K562 (cell line): ENCODE measurements around the gene SRP72. TPM values are rescaled to one million over a fixed set of nuclear protein-coding genes. Genes with fewer than 3 reads are reported as not detected.
A peak's percentile ranks its signal among the peaks of the same experiment; 100 is the strongest.

Experiments used
- CREB3L1 ChIP-seq: fragments of 450-650 bp; IDR thresholded peaks from 2 replicates; pipeline ENCODE4 v1.6.1; 2014; ENCODE audit warnings: low read depth, mild to moderate bottlenecking, moderate library complexity, borderline replicate concordance
- CSDE1 ChIP-seq, 2 experiments: fragments of 450-650 bp; IDR thresholded peaks; 2 replicates each; pipeline ENCODE4 v1.6.1; 2016; ENCODE audit warnings: mild to moderate bottlenecking in 1 of 2
- GABPB1 ChIP-seq: sonication (generic); formaldehyde crosslinking; IDR thresholded peaks from 2 replicates; pipeline ENCODE4 v1.8.0; 2022; ENCODE audit warnings: mild to moderate bottlenecking, missing genetic modification reagents
- HOXB6 ChIP-seq: fragments of 250-450 bp; sonication (Bioruptor Pico); IDR thresholded peaks from 2 replicates; pipeline ENCODE4 v1.5.1; 2022; ENCODE audit warnings: mild to moderate bottlenecking, borderline replicate concordance
- RERE ChIP-seq: sonication (generic); formaldehyde crosslinking; IDR thresholded peaks from 2 replicates; pipeline ENCODE4 v1.8.0; 2023; ENCODE audit warnings: missing genetic modification reagents, mild to moderate bottlenecking, borderline replicate concordance
- THRAP3 ChIP-seq: fragments of 450-650 bp; IDR thresholded peaks from 2 replicates; pipeline ENCODE4 v1.6.1; 2016; ENCODE audit warnings: mild to moderate bottlenecking, inconsistent platforms, borderline replicate concordance
- ZBTB7A ChIP-seq: IDR thresholded peaks from 2 replicates; pipeline ENCODE4 v1.6.1; 2011; ENCODE audit warnings: low read depth, mild to moderate bottlenecking, low read length, moderate library complexity, borderline replicate concordance; ENCODE audit not compliant: control insufficient read depth
- ZC3H8 ChIP-seq: fragments of 450-650 bp; IDR thresholded peaks from 2 replicates; pipeline ENCODE4 v1.6.1; 2017
- ZFP36 ChIP-seq: fragments of 150-350 bp; IDR thresholded peaks from 2 replicates; pipeline ENCODE4 v1.6.1; 2018; ENCODE audit warnings: low read length, low read depth; ENCODE audit not compliant: partially characterized antibody
- ZZZ3 ChIP-seq: fragments of 450-650 bp; IDR thresholded peaks from 2 replicates; pipeline ENCODE4 v1.6.1; 2016; ENCODE audit warnings: antibody characterized with exemption, mild to moderate bottlenecking, moderate library complexity
- polyA plus RNA-seq, 8 experiments: library from polyadenylated mRNA; depleted of rRNA in 4 of 8; stranded (reverse) in 5 of 8; unstranded in 3 of 8; fragments of >200 nt; fragmentation: Nextera tagmentation in 2 of 8; fragmentation: Illumina TruSeq in 1 of 8; extraction: Ambion mirVana in 2 of 8; extraction: Trizol in 1 of 8; gene quantifications; 2 replicates each; pipeline versions ENCODE4 v1.2.1 to v1.2.3, GENCODE V29; 2011 to 2014; ENCODE audit warnings: inconsistent platforms in 1 of 8, missing spikeins in 1 of 8
- total RNA-seq, 7 experiments: library from RNA; depleted of rRNA in 6 of 7; stranded (reverse); fragments of >200 nt in 6 of 7; fragmentation: Illumina TruSeq in 2 of 7; extraction: Trizol in 2 of 7; gene quantifications; 2 replicates each; pipeline versions ENCODE4 v1.2.1 to v1.2.3, GENCODE V29; 2011 to 2021; ENCODE audit warnings: low replicate concordance in 1 of 7
- TF ChIP-seq, protein P1 (sequence below): fragments of 450-650 bp; conservative IDR thresholded peaks from 2 replicates; pipeline ENCODE4 v1.6.1; 2016; ENCODE audit warnings: missing genetic modification characterization, low read depth, mild to moderate bottlenecking, control low read depth, missing compliant biosample characterization

SRP72 gene
- total and polyA plus RNA-seq, 9 of the 15 experiments (the other 6 are each of a cell fraction or from before 2014, with no cell fraction given): 124 to 341 (median 202) TPM

GRCh38 chr4:56467284-56468096, at the start of gene SRP72 (continued):
- peak; percentile 99 for TF ChIP-seq CREB3L1
- no peak for TF ChIP-seq ZC3H8
- TF ChIP-seq GABPB1 (CRISPR knock-in tag): peak; percentile 96
- TF ChIP-seq ZBTB7A: peak; percentile 90
- peak in 1 of 2 experiments; percentile 54; a peak in 1 of 4 replicates for TF ChIP-seq CSDE1 (IDR thresholded peaks at IDR 0.05)
- TF ChIP-seq, protein P1, sequence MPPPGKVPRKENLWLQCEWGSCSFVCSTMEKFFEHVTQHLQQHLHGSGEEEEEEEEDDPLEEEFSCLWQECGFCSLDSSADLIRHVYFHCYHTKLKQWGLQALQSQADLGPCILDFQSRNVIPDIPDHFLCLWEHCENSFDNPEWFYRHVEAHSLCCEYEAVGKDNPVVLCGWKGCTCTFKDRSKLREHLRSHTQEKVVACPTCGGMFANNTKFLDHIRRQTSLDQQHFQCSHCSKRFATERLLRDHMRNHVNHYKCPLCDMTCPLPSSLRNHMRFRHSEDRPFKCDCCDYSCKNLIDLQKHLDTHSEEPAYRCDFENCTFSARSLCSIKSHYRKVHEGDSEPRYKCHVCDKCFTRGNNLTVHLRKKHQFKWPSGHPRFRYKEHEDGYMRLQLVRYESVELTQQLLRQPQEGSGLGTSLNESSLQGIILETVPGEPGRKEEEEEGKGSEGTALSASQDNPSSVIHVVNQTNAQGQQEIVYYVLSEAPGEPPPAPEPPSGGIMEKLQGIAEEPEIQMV (tag): no peak
- TF ChIP-seq ZFP36: no peak
- no peak for TF ChIP-seq HOXB6 (CRISPR knock-in tag)
- no peak for TF ChIP-seq THRAP3
- TF ChIP-seq ZZZ3: no peak
- TF ChIP-seq RERE (CRISPR knock-in tag): no peak; the same call in 1 of the 2 replicates
